Panc1 (cell line): Measurements from ENCODE around the gene HOXC6. TPM values are rescaled to one million over a fixed set of nuclear protein-coding genes. Genes with fewer than 3 reads are reported as not detected.
A peak's percentile ranks its signal among the peaks of the same experiment; 100 is the strongest.
"Not testable (repeated sequence)": the region's sequence is repeated elsewhere in the genome, so short reads cannot be mapped to it uniquely, and the experiment has no call there.

ENCODE experiments used
- ATAC-seq: fragments of 200-7000 bp; cut with Tn5 transposase; 2 replicates; pipeline ENCODE4 v1.9.1; 2020; ENCODE audit warnings: mild to moderate bottlenecking, moderate library complexity
- BruUV-seq: library from RNA; stranded (reverse); fragments of 400-500 nt; replicated peaks from 2 replicates; lab custom pipeline; 2021; lab: Mats Ljungman, UMichigan
- CTCF ChIA-PET: fragments of 300-600 bp; sonication (Branson Sonifier 250); formaldehyde crosslinking; loops from one replicate; lab custom pipeline; 2022; ENCODE audit warnings: antibody characterized with exemption; lab: Charles Lee
- POLR2A ChIA-PET: fragments of 300-600 bp; sonication (Branson Sonifier 250); formaldehyde crosslinking; loops from one replicate; lab custom pipeline; 2022; ENCODE audit warnings: antibody characterized with exemption; lab: Charles Lee
- DNase-seq: peaks from one replicate; pipeline ENCODE4 v3.0.0-alpha.2; 2010; ENCODE audit warnings: low read depth, low spot score
- H3K27ac ChIP-seq: 2 replicates; pipeline ENCODE4 v1.5.1; 2011; ENCODE audit warnings: mild to moderate bottlenecking, low read length, inconsistent platforms
- H3K27me3 ChIP-seq: fragments of 200-500 bp; sonication (Bioruptor generic); 2 replicates; pipeline ENCODE4 v1.6.0; 2014; ENCODE audit warnings: low read length, inconsistent platforms; ENCODE audit not compliant: control insufficient read depth, insufficient read depth
- H3K36me3 ChIP-seq: fragments of 200-500 bp; sonication (Bioruptor generic); 2 replicates; pipeline ENCODE4 v1.5.1; 2014; ENCODE audit warnings: inconsistent platforms, mild to moderate bottlenecking, low read length, moderate library complexity; ENCODE audit not compliant: control insufficient read depth, insufficient read depth
- H3K4me1 ChIP-seq: 2 replicates; pipeline ENCODE4 v1.5.1; 2011; ENCODE audit warnings: inconsistent platforms, mild to moderate bottlenecking, low read length, moderate library complexity; ENCODE audit not compliant: control insufficient read depth, insufficient read depth
- H3K4me3 ChIP-seq, 2 experiments: 2 replicates each; pipeline ENCODE4 v1.5.1; 2011 to 2012; ENCODE audit warnings: low read depth in 2 of 2, low read length in 2 of 2, mild to moderate bottlenecking in 2 of 2, inconsistent platforms in 1 of 2, moderate library complexity in 1 of 2
- H3K9me3 ChIP-seq: fragments of 200-500 bp; sonication (Bioruptor generic); 2 replicates; pipeline ENCODE4 v1.5.1; 2014; ENCODE audit warnings: low read depth, mild to moderate bottlenecking, inconsistent platforms, low read length, moderate library complexity; ENCODE audit not compliant: control insufficient read depth, insufficient read depth
- POLR2AphosphoS5 ChIP-seq: IDR thresholded peaks from 2 replicates; pipeline ENCODE4 v1.6.1; 2012; ENCODE audit warnings: mild to moderate bottlenecking, low read depth, low read length, moderate library complexity
- REST ChIP-seq, 2 experiments: IDR thresholded peaks; 2 replicates each; pipeline ENCODE4 v1.6.1; 2011 to 2012; ENCODE audit warnings: low read depth in 2 of 2, control low read depth in 1 of 2, low read length in 1 of 2, mild to moderate bottlenecking in 1 of 2, moderate library complexity in 1 of 2; ENCODE audit not compliant: insufficient read depth in 1 of 2
- SIN3A ChIP-seq: IDR thresholded peaks from 2 replicates; pipeline ENCODE4 v1.6.1; 2012; ENCODE audit warnings: low read depth, mild to moderate bottlenecking, low read length, moderate library complexity, borderline replicate concordance; ENCODE audit not compliant: insufficient read depth
- TCF7L2 ChIP-seq: IDR thresholded peaks from 2 replicates; pipeline ENCODE4 v1.6.1; 2011; ENCODE audit warnings: mild to moderate bottlenecking, low read depth, low read length, inconsistent platforms
- in situ Hi-C: cut with HindIII; loops from 2 replicates; pipeline ENCODE4 v1.10.0; 2016; ENCODE audit warnings: low sequenced_read_pairs, low pct_unique_long_range_greater_than_20kb
- intact Hi-C: fragments of 100-400 bp; cut with micrococcal nuclease; formaldehyde crosslinking; loops from one replicate; pipeline ENCODE4 v1.10.0; 2022; ENCODE audit not compliant: unreplicated experiment
- total RNA-seq: library from RNA; stranded (reverse); gene quantifications from one replicate; pipeline ENCODE4 v1.2.1, GENCODE V29; 2021; ENCODE audit not compliant: unreplicated experiment
- TF ChIP-seq, protein P1 (sequence below): fragments of 450-650 bp; IDR thresholded peaks from 2 replicates; pipeline ENCODE4 v1.5.1; 2017; ENCODE audit warnings: mild to moderate bottlenecking

Gene HOXC6
- total RNA-seq, 1 experiment from 2014 or later: 52.2 TPM

DNA sequence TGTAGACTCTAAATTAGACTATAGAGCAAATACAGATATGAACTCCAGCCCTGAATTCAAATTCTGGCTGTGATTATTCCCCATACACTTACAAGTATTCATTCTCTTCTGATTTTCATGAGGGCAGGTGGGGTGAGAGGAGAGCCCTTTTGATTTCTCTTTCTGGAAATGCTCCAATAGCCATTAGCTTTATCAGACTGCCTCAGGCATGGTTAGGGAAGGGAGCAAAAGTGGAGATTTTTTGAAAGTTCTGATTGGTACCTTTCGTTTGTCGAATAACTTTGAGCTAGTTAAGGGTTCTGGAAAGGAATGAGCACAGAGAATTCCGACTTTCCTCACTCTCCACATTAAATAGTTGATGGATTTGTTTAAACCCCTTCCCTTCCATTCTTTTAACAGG, 12.4 kb downstream of the HOXC6 start:
- ATAC-seq (no peak), DNase-seq (no peak)
- in situ Hi-C loops: no loop called here
- TF ChIP-seq POLR2AphosphoS5: no peak
- TF ChIP-seq, protein P1, sequence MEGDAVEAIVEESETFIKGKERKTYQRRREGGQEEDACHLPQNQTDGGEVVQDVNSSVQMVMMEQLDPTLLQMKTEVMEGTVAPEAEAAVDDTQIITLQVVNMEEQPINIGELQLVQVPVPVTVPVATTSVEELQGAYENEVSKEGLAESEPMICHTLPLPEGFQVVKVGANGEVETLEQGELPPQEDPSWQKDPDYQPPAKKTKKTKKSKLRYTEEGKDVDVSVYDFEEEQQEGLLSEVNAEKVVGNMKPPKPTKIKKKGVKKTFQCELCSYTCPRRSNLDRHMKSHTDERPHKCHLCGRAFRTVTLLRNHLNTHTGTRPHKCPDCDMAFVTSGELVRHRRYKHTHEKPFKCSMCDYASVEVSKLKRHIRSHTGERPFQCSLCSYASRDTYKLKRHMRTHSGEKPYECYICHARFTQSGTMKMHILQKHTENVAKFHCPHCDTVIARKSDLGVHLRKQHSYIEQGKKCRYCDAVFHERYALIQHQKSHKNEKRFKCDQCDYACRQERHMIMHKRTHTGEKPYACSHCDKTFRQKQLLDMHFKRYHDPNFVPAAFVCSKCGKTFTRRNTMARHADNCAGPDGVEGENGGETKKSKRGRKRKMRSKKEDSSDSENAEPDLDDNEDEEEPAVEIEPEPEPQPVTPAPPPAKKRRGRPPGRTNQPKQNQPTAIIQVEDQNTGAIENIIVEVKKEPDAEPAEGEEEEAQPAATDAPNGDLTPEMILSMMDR: no peak
- TF ChIP-seq TCF7L2: no peak
- TF ChIP-seq REST (IDR thresholded peaks at IDR 0.05; ENCODE audit: insufficient read depth in 1 of 2, low read depth in 2 of 2, low read length in 1 of 2): no peak
- no peak for TF ChIP-seq SIN3A
- Histone ChIP-seq H3K4me1 (peaks cover 97% of the 10 kb centered on the region), H3K4me3 (no peak overlapping the region), H3K9me3 (no peaks in the 10 kb centered on the region), H3K27me3 (no peaks in the 10 kb centered on the region), H3K27ac (no peak overlapping the region), H3K36me3 (no peaks in the 10 kb centered on the region)
- intact Hi-C loops: no loop called here
- ChIA-PET CTCF (interaction anchor here (0.5 to 1.5 kb wide), 2 partner anchors 151 to 166 kb away, joined by 6 to 9 read pairs; no protein-coding TSS in a partner anchor), POLR2A (no interaction called here)
- BruUV-seq: no TSS peak

- no peak overlapping the region for H3K4me3 ChIP-seq
- in situ Hi-C loops (no loop called here), intact Hi-C loops (no loop called here)
- no peaks in the 10 kb centered on the region for H3K9me3 ChIP-seq
- TF ChIP-seq TCF7L2: no peak
- no peak for TF ChIP-seq SIN3A
- TF ChIP-seq, protein P1: no peak
- no peak for TF ChIP-seq REST (IDR thresholded peaks at IDR 0.05; ENCODE audit: insufficient read depth in 1 of 2, low read depth in 2 of 2, low read length in 1 of 2)
- TF ChIP-seq POLR2AphosphoS5: no peak
- H3K36me3 ChIP-seq: no peaks in the 10 kb centered on the region
- peak overlapping the region; percentile 15; the same call in 1 of the 2 replicates for H3K27ac ChIP-seq
- CTCF ChIA-PET: interaction anchor here (0.5 to 1.5 kb wide), 3 partner anchors 9 to 781 kb away, joined by 4 to 6 read pairs (median 5); no protein-coding TSS in a partner anchor
- no peak for ATAC-seq
- peaks cover 97% of the 10 kb centered on the region for H3K4me1 ChIP-seq
- no TSS peak for BruUV-seq
- H3K27me3 ChIP-seq: no peaks in the 10 kb centered on the region
- POLR2A ChIA-PET: no interaction called here
- DNase-seq: no peak
Measured at GRCh38 chr12:54041097-54041690, 13.0 kb downstream of the HOXC6 start.

- intact Hi-C loops, ATAC-seq, DNase-seq, CTCF ChIA-PET, in situ Hi-C loops, BruUV-seq, H3K36me3 ChIP-seq, H3K9me3 ChIP-seq, H3K4me3 ChIP-seq, H3K27me3 ChIP-seq, POLR2A ChIA-PET: not testable (repeated sequence)
- H3K27ac ChIP-seq: peak overlapping the region; percentile 49; the same call in 1 of the 2 replicates
- peaks cover 92% of the 10 kb centered on the region for H3K4me1 ChIP-seq
Measured at GRCh38 chr12:54042033-54042432, 13.8 kb downstream of the HOXC6 start.
